Heart left ventricle (tissue), 16 donors: Measurements from ENCODE around the gene MAT2A. TPM values are rescaled to one million over a fixed set of nuclear protein-coding genes. Genes with fewer than 3 reads are reported as not detected.

Experiments
- ATAC-seq, 4 donors: fragments of 200-7000 bp; cut with Tn5 transposase; one replicate each; pipeline ENCODE4 v1.9.1; 2020 to 2022; ENCODE audit warnings: moderate library complexity in 4 of 4, mild to moderate bottlenecking in 3 of 4, moderate number of reproducible peaks in 1 of 4
- DNase-seq, 5 donors: peaks; one replicate each; pipeline ENCODE4 v3.0.0-alpha.2; 2020
- H3K27ac ChIP-seq, 12 donors: fragments of 200-600 bp; sonication (generic) in 4 of 12; one replicate each; pipeline versions ENCODE4 v1.5.0 to v1.8.0; 2016 to 2022; ENCODE audit warnings: mild to moderate bottlenecking in 2 of 12
- H3K27me3 ChIP-seq, 9 donors: fragments of 200-600 bp; sonication (generic) in 2 of 9; one replicate each; pipeline versions ENCODE4 v1.5.1 to v1.8.0; 2016 to 2022; ENCODE audit warnings: mild to moderate bottlenecking in 3 of 9
- H3K36me3 ChIP-seq, 9 donors: fragments of 200-600 bp; sonication (generic) in 2 of 9; one replicate each; pipeline versions ENCODE4 v1.5.0 to v1.8.0; 2018 to 2022; ENCODE audit warnings: mild to moderate bottlenecking in 2 of 9
- H3K4me1 ChIP-seq, 12 donors: fragments of 200-600 bp; sonication (generic) in 4 of 12; one replicate each; pipeline versions ENCODE4 v1.5.0 to v1.8.0; 2016 to 2022; ENCODE audit warnings: mild to moderate bottlenecking in 3 of 12
- H3K4me3 ChIP-seq, 12 donors: fragments of 200-600 bp; sonication (generic) in 4 of 12; one replicate each; pipeline versions ENCODE4 v1.5.0 to v1.8.0; 2017 to 2022; ENCODE audit warnings: mild to moderate bottlenecking in 9 of 12, moderate library complexity in 4 of 12
- H3K9me3 ChIP-seq, 12 donors: fragments of 200-600 bp; sonication (generic) in 4 of 12; one replicate each; pipeline versions ENCODE4 v1.5.0 to v1.8.0; 2016 to 2022; ENCODE audit warnings: mild to moderate bottlenecking in 1 of 12
- CTCF ChIP-seq, 12 donors: fragments of 200-600 bp; sonication (generic) in 4 of 12; IDR thresholded peaks; one replicate each; pipeline versions ENCODE4 v1.5.0 to v1.8.0; 2018 to 2022; ENCODE audit warnings: antibody characterized with exemption in 12 of 12, mild to moderate bottlenecking in 5 of 12
- POLR2A ChIP-seq, 2 donors: fragments of 450-650 bp; IDR thresholded peaks; one replicate each; pipeline ENCODE4 v1.6.1; 2017; ENCODE audit warnings: antibody characterized with exemption in 2 of 2, mild to moderate bottlenecking in 2 of 2, moderate library complexity in 2 of 2
- WGBS, 4 donors: extraction: QIAGEN DNeasy Blood & Tissue Kit in 2 of 4; methylation state at CpG; one replicate each; pipeline versions ENCODE4 v1.1.5 to v1.1.7; 2013 to 2018; 5-methylcytosine and 5-hydroxymethylcytosine counted together
- intact Hi-C, 10 donors: fragments of 100-400 bp; cut with DNase I; formaldehyde crosslinking; loops; one replicate each; pipeline versions ENCODE4 v1.11.1 to v1.14.2; 2022
- polyA plus RNA-seq, 2 donors: library from polyadenylated mRNA; stranded (reverse); fragments of 200-250 nt; gene quantifications; one replicate each; pipeline ENCODE4 v1.2.3, GENCODE V29; 2013
- total RNA-seq, 9 donors: library from RNA; depleted of rRNA in 2 of 9; stranded (reverse); fragments of >200 nt in 2 of 9; fragmentation: NEBNext Ultra II Directional in 3 of 9; extraction: Animal tissue kit (Norgen Biotek cat#: 25700) in 3 of 9; gene quantifications; one replicate each; pipeline versions ENCODE4 v1.1.0 to v1.2.4, GENCODE V29; 2016 to 2023
- donor health status: ischemic (EF 13 %, LVEDD 7.1; RV severe dilation, severe dysfunction).
- donor health status: healthy with polysubstance abuse.
- donor health status: DM: no; HTN: yes; CAD: no.
- donor health status: DM: no; HTN: no; CAD: no.
- donor health status: ischemic (EF 25% LVEDD 6.9; RV normal size, moderate dysfunction).
- donor health status: ischemic (EF 25% LVEDD 5.7; RV mildly dilated, moderate dysfunction).
- donor health status: healthy.
- donor health status: DM: yes; HTN: yes; CAD: no.
- donor health status: ischemic (EF 35%, LVEDD 5.7; RV mildly dilated, moderate dysfunction).
- donor health status: nonischemic (EF 11% LVEDD 7.7; RV severe dilation, severe dysfunction).
- donor health status: DM: yes; HTN: yes; CAD: no.
- donor health status: PGD.
- donor health status: ischemic (EF 29% LVEDD 5.4; RV normal size, mild dysfunction).
- donor health status: nonischemic (EF 23%, LVEDD 6.1; RV moderate dilation, normal function).

MAT2A gene
- total and polyA plus RNA-seq, 11 donors, result 66.0 to 218 (median 128) TPM

DNA sequence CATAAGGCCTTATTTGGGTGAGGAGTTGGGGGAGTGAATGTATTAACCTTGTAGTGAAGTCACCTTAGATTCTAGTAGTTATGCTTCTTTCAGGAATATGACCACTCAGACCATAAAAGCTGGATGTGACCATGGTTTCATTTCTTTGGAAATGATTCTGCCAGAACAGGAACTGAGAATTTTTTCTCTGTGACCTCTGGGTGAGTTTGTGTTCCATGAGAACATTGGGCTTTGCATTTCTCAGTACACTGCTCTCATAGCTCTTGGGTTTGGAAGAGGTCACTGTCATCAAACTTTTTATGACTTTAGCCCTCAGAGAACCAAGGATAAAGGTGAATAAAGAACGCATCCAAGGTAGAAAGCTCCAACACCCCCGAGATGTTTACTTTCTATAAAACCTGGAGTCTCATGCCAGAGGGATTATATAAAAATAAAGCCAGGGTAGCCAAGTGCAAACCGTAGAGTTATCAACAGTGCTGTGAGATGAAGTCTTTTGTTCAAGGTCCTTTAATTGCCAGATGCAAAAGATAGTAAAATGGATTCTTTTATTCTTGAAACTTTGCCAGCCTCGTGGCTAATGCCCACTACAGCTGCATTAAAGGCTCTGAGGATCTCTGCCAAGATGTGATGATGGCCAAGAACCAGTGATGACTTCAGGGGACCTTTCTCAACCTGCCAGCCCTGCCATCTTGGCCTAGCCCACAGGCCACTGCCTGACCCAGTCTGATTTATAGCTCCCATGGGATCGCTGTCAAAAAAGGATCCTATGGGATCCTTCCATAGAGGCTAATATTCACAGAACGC lies 27.8 kb upstream of the MAT2A start:
- Histone ChIP-seq H3K9me3 (no peaks in the 10 kb centered on the region), H3K27me3 (no peaks in the 10 kb centered on the region), H3K4me1 (peaks cover 0 to 28% (median 7%) of the 10 kb centered on the region in 12 donors), H3K4me3 (no peak overlapping the region), H3K36me3 (no peaks in the 10 kb centered on the region), H3K27ac (peak overlapping the region in 11 of 12 donors; percentile 12 to 70 (median 41))
- ATAC-seq (peak in 2 of 4 donors; percentile 24 to 62), DNase-seq (no peak)
- 45 to 72% (median 65%) methylated on average over 6 of the region's 6 CpGs for WGBS, 4 donors
- intact Hi-C loops, result no loop called here
- TF ChIP-seq CTCF (IDR thresholded peaks at IDR 0.05) (no peak), POLR2A (IDR thresholded peaks at IDR 0.05) (no peak)

GRCh38 chr2:85514323-85514722 lies 24.6 kb upstream of the MAT2A start:
- Histone ChIP-seq H3K9me3 (no peaks in the 10 kb centered on the region), H3K27me3 (no peaks in the 10 kb centered on the region), H3K4me1 (peaks cover 0 to 17% (median 2%) of the 10 kb centered on the region in 12 donors), H3K27ac (no peak overlapping the region), H3K4me3 (no peak overlapping the region), H3K36me3 (no peaks in the 10 kb centered on the region)
- TF ChIP-seq POLR2A (IDR thresholded peaks at IDR 0.05) (no peak), CTCF (IDR thresholded peaks at IDR 0.05) (no peak)
- DNase-seq (no peak), ATAC-seq (no peak)
- 83 to 95% (median 90%) methylated on average over 6 of the region's 6 CpGs for WGBS, 4 donors
- intact Hi-C loops, result no loop called here

DNA sequence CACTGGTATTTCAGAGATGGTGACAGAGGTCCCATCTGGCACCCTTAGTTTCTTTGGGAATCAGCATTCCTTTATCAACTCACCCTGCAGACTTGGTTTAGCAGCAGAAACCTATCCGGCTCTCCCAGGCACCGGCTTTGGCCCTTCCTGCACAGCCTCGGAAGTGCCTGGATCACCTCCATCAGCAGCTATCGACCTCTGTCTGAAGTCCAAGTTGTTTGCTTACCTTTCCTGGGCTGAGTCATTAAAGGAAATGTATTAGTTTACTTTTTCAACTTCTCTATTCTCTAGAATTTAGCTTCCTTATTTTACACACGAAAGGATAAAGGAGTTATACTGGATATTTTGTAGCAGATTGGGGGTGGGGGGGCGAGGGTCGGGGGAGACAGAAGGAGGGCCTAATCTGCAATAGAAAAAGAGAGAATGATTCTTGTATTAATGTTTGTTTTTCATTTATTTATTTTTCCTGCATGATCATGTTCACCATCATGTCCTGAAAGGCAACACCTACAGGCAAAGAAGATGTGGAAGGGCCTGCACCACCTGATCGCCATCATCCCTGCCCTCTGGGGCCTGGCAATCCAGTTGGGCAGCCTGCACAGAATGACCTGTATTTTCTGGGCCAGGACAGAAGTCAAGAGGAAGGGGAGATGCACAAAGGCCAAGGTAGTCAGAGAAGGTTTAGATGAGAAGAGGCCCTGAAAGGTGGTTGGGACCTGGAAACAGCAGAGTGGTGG lies 22.1 kb upstream of the MAT2A start:
- ATAC-seq, result no peak
- H3K4me3 ChIP-seq, result no peak overlapping the region
- H3K9me3 ChIP-seq, result no peaks in the 10 kb centered on the region
- H3K27me3 ChIP-seq, result no peaks in the 10 kb centered on the region
- H3K4me1 ChIP-seq, result peaks cover 0 to 5% (median 0%) of the 10 kb centered on the region in 12 donors
- no peaks in the 10 kb centered on the region for H3K36me3 ChIP-seq
- no peak for TF ChIP-seq CTCF (IDR thresholded peaks at IDR 0.05)
- TF ChIP-seq POLR2A (IDR thresholded peaks at IDR 0.05), result no peak
- H3K27ac ChIP-seq, result no peak overlapping the region
- WGBS, 4 donors, result 74 to 80% (median 79%) methylated on average over 8 of the region's 8 CpGs
- no peak for DNase-seq
- intact Hi-C loops, result no loop called here

GRCh38 chr2:85522090-85522647 lies 16.8 kb upstream of the MAT2A start:
- Histone ChIP-seq H3K27me3 (no peaks in the 10 kb centered on the region), H3K27ac (no peak overlapping the region), H3K4me1 (peaks cover 0 to 22% (median 14%) of the 10 kb centered on the region in 12 donors), H3K36me3 (no peaks in the 10 kb centered on the region), H3K9me3 (no peaks in the 10 kb centered on the region), H3K4me3 (no peak overlapping the region)
- intact Hi-C loops, result loop anchor here in 1 of 10 donors (5.0 kb wide), 1 partner anchor 75 kb away; no protein-coding TSS in a partner anchor
- TF ChIP-seq CTCF (IDR thresholded peaks at IDR 0.05), result no peak
- no peak for TF ChIP-seq POLR2A (IDR thresholded peaks at IDR 0.05)
- no peak for DNase-seq
- 89 to 97% (median 90%) methylated on average over 6 of the region's 6 CpGs for WGBS, 4 donors
- no peak for ATAC-seq
